ENCODE measurements around the gene POLR1E.
"Not testable (repeated sequence)": the region's sequence is repeated elsewhere in the genome, so short reads cannot be mapped to it uniquely, and the experiment has no call there.

The POLR1E gene

DNA sequence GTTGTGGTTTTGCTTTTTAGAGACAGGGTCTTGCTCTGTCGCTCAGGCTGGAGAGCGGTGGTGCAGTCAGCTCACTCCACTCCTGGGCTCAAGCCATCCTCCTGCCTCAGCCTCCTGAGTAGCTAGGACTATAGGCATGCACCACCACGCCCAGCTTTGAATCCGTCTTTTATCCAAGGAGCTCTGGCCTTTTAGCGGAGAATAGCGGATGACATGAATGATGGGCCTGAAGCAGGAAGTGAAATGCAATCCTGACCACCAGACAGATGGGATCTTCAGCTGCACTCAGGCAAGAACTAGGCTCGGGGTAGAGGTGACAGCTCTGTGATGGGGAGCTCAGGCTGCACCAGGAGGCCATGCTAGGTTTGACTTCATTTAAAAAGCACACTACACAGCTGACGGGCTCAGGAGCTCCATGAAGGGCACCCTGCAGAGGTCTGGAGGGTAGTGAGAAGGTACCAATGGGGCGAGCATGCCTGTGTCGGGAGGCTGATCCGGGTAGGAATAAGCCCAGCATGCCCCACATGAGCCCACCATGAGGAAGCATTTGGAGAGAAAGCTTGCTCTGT, 21.9 kb downstream of the POLR1E start:
- no peak for DNase-seq

DNA sequence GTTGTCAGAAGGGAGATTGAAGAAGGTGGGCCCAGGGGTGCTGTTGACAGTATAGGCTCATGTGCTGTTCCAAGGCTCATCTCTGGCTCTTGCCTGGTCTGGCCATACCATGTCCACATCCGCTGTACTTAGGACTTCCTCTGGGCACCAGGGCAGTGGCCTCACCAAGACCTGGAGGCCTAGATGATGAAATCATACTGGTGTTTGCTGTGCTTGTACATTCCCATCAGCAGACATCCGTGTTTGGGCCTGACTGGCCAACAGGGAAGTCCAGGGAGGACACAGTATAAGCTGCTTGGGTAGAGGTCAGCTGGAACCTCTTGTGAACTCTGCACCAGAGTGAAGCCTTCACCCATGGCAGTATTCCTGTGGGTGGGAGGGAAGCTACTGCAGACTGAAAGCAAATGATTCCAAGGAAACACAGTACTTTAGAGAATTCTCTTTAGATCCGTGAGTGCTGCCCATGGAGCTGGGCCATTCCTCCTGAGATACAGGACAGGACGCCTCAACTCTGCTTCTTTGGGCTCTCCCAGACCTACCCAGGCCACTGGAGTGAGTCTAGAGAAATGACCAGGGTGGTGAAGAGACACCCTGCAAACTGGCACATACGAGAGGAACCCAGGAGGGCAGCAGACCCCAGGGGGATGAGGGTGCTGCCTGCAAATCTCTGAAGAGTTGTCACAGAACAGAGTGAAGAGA, 22.5 kb downstream of the POLR1E start:
- DNase-seq = no peak

- no peak for DNase-seq
Measured at GRCh38 chr9:37508834-37509206, 23.1 kb downstream of the POLR1E start.

DNA sequence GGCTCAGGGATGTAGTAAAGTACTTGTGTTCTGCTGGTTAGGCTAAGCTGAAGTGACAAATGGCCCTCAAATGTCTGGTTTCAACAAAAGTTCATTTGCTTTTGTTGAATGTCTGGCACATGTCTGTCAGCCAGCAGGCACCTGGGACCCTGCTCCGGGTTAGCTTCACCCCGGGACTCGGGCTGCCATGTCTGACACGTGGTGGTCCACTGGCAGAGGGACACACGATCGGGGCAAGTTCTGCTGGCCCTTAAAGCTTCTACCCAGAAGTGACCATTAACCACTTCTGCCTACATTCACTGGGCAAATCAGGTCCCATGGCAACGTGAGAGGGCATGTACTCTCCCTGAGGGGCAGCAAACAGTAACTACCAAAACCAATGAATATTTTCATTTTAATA, 23.8 kb downstream of the POLR1E start:
- DNase-seq = no peak

- not testable (repeated sequence) for DNase-seq
Measured at GRCh38 chr9:37510053-37510452, 24.3 kb downstream of the POLR1E start.

DNA sequence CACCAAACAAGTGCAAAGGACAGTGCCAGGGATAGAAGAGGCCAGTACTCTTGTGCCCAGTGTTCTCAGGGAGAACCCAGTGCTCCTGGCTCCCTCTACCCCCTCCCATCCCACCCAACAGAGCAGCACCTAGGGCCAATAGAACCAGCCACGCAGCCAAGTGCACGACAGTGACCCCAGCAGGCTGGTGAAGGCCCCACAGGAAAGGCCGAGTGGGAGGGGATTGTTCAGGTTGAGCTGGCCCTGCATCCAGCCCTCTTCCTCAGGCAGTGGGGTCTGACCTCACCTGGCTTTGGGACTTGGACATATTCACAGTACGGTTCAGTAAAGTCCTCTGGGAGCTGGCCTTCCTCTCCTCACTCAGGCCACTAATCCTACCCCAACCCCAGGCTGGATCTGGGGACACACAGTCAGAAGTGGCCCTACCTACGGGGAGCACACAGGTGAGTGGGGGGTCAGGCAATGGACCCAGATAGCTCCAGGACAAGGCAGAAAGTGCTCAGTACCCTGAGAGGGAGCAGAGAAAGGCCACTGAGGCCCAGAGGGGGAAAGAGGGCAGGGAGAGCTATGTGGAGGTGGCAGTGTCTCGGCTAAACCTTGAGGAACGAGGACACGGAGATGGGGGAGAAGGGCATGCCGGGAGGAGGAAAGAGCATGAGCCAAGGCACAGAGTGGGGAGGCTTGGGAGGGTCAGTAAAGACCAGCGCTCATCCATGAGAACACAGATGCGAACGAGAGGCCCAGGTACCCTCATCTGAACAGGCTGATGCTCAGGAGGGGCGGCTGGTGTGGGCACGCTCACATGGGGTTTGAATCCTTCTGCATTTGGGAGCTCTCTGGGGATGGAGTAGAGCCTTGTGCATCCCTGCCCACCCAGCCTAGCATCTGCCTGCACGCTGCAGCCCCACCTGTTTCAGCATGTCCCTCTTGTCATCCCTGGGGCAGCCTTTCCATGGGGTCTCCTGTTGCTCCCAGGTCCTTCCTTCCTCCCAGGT, 25.6 kb downstream of the POLR1E start:
- no peak for DNase-seq

DNA sequence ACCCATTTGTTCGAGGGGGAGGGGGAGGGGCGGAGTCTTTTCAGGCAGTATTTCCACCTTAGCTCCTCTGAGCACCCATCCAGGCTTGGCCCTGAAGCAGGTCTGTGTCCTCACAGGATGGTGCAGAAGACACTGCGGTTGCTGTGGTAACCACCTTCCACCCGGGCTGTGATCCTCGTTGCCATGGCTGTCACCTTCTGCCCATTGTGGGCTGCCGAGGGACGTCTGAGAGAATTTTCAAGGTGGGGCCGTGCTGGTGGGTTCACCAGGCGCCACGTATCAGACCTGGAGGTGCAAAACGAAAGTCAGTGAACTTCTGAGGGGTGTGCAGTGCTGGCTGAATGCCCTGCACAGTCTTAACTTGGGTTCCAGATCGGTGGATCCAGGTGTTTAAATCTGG, 26.7 kb downstream of the POLR1E start:
- peak; percentile 33 for DNase-seq

GRCh38 chr9:37514415-37514814, 28.7 kb downstream of the POLR1E start:
- DNase-seq = not testable (repeated sequence)

DNA sequence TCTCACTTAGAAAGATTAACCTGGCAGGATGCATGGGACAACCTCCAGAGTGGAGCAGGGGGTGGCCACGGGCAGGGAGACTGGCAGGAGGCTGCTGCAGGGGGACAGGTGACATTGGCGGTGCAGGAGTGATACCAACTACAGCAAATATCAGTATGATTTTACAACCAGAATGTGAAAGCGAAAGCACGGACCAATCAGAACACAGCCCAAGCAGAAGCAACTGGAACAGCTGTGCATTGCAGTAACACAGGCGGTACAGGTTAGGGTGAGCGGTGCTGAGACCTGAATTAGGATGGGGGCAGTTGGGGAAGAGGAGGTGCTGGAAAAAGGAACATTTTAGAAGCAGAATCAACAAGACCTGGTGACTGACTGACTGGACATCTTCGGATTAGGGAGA, 29.3 kb downstream of the POLR1E start:
- DNase-seq = no peak

- no peak for DNase-seq
Measured at GRCh38 chr9:37515620-37516258, 30.0 kb downstream of the POLR1E start.

GRCh38 chr9:37517923-37518322, 32.2 kb downstream of the POLR1E start:
- no peak for DNase-seq

- no peak for DNase-seq
Measured at GRCh38 chr9:37520641-37521040, 34.9 kb downstream of the POLR1E start.

DNA sequence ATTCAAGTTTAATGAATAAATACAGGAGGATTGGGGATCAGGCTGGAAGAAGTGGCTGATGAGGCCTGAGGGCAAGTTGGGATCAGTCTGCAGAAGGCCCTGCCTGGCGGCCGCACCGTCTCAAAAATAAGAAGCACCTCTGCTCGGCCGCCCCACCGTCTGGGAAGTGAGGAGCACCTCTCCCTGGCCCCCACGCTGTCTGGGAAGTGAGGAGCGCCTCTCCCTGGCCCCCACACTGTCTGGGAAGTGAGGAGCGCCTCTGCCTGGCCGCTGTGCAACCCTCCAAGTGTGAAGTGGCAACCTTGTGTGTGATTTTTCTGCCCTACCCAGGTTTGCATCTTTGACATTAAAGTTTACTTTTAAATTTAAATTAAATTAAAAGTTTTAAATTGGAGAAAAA, 35.4 kb downstream of the POLR1E start:
- DNase-seq = no peak

DNA sequence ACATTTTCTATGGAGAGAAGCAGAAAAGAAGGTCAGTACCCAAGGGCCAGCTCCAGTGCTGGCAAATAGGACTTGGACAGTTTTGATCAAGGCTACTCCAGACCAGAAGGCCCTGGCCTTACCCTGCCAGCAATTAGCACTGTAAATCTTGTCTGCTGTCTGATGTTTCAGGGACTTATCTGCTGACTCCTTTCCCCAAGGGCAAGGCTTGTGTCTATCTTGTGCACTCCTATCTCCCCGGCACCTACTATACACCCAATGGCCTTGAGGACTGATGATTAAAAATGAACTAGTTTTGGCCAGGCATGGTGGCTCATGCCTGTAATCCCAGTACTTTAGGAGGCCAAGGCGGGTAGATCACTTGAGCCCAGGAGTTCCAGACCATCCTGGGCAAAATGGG, 37.2 kb downstream of the POLR1E start:
- no peak for DNase-seq

DNA sequence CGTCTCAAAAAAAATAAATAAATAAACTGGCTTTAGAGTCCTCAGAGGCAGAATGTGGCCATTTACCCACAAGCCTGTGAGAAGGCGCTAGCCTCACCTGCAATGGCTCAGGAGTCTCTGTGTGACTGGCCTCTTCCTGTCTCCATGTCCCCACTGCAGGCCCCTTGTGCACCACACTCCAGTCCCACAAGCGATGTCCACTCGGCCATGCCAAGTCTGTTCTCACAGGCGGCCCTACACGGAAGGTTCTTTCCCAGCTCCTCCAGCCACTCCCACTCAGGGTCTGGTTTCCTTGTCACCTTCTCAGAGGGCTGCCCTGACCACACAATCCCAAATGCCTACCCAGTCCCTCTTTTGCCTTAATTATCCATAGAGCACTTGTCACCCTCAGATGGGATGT, 38.2 kb downstream of the POLR1E start:
- DNase-seq = no peak

GRCh38 chr9:37528652-37529471, 43.1 kb downstream of the POLR1E start:
- peak; percentile 63 for DNase-seq

DNA sequence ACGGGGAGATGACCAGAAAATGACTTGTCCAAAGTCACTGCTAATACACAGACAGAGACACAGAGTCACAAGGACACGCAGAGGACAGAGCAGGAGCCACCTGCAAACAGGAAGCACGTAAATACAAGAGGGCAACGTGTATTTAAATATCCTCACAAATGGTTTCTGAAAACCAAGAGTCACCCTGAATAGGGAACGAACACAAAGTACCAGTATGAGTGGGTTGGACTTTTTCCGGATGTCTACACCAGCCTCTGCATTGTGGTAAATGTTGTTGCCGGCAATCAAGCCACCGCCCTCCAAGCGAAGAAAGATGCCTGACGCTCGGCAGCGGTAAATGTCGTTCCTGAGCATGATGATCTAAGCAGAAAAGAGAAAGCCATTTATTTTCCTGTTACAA, 46.0 kb downstream of the POLR1E start:
- DNase-seq = no peak

- no peak for DNase-seq
Measured at GRCh38 chr9:37534412-37534811, 48.7 kb downstream of the POLR1E start.

GRCh38 chr9:37534901-37535300, 49.2 kb downstream of the POLR1E start:
- DNase-seq = no peak

- DNase-seq = no peak
Measured at GRCh38 chr9:37538099-37538498, 52.4 kb downstream of the POLR1E start.

DNA sequence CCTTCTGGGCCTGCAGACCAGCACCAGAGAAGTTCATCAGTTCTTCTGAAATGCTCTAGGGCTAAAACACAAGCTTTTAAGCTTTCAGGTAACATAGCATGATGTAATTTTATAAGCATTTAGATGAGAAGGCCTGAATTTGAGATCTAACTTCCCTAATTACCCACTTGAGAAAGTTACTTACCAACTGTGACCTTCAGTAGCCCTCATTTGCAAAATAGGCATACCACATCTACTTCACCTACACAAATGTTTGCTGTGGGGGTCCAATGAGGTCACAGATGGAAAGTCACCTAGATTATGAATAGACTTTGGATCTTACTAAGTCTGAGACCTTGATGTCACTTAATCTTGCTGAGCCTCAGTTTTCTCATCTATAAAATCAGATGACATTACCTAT, 53.9 kb downstream of the POLR1E start:
- no peak for DNase-seq

GRCh38 chr9:37540634-37541033, 54.9 kb downstream of the POLR1E start:
- DNase-seq = no peak

Data from activated CD8-positive, alpha-beta memory T cell treated with anti-CD3 and anti-CD28 coated beads, Interleukin-2, amount 50 U/mL, for 4 hours (primary cell).